GM19240 (cell line): ENCODE measurements around the gene TOMM40L.
"Not testable (repeated sequence)": the region's sequence is repeated elsewhere in the genome, so short reads cannot be mapped to it uniquely, and the experiment has no call there.

Experiments used
- DNase-seq: peaks from one replicate; pipeline ENCODE4 v3.0.0; 2011; ENCODE audit warnings: low spot score; ENCODE audit not compliant: insufficient read length

TOMM40L gene

GRCh38 chr1:161255955-161256520 lies 30.2 kb downstream of the TOMM40L start:
- not testable (repeated sequence) for DNase-seq

GRCh38 chr1:161257109-161257508 lies 31.2 kb downstream of the TOMM40L start:
- not testable (repeated sequence) for DNase-seq

GRCh38 chr1:161258439-161259344 lies 32.8 kb downstream of the TOMM40L start, which contains the start of gene PCP4L1:
Gene PCP4L1, plus strand, starts transcription at chr1:161258745. Its CDS starts 230 bp downstream, at chr1:161258975.
- peak; percentile 27 for DNase-seq

- DNase-seq, result no peak
Observed at GRCh38 chr1:161259345-161259702, 33.5 kb downstream of the TOMM40L start.

GRCh38 chr1:161259765-161260164 lies 33.9 kb downstream of the TOMM40L start:
- DNase-seq, result no peak

GRCh38 chr1:161260376-161261260 lies 34.8 kb downstream of the TOMM40L start:
- DNase-seq, result no peak

- DNase-seq, result no peak
Observed at GRCh38 chr1:161261261-161262235, 35.7 kb downstream of the TOMM40L start.

- no peak for DNase-seq
Observed at GRCh38 chr1:161265305-161265704, 39.4 kb downstream of the TOMM40L start.

- no peak for DNase-seq
Observed at GRCh38 chr1:161266202-161266601, 40.3 kb downstream of the TOMM40L start.

GRCh38 chr1:161266836-161267235 lies 41.0 kb downstream of the TOMM40L start:
- no peak for DNase-seq

- no peak for DNase-seq
Observed at GRCh38 chr1:161267321-161267720, 41.5 kb downstream of the TOMM40L start.

- DNase-seq, result no peak
Observed at GRCh38 chr1:161273402-161273801, 47.5 kb downstream of the TOMM40L start.

- no peak for DNase-seq
Observed at GRCh38 chr1:161274874-161275273, 49.0 kb downstream of the TOMM40L start.
